Mesenchymal stem cell (in vitro differentiated cells and primary cell): Measurements from ENCODE around the gene UBFD1.

ENCODE experiments used
- DNase-seq: peaks from one replicate; pipeline ENCODE4 v3.0.0-alpha.2; 2013
- H2AFZ ChIP-seq: one replicate; pipeline ENCODE4 v1.6.1; 2013; ENCODE audit warnings: low read depth, mild to moderate bottlenecking, control low read depth, inconsistent platforms, low read length, moderate library complexity
- H2AK5ac ChIP-seq: 2 replicates; pipeline ENCODE4 v1.6.1; 2013; ENCODE audit warnings: low read length, moderate library complexity, mild to moderate bottlenecking, inconsistent platforms; ENCODE audit not compliant: severe bottlenecking
- H2BK120ac ChIP-seq: one replicate; pipeline ENCODE4 v1.6.1; 2013; ENCODE audit warnings: low read depth, mild to moderate bottlenecking, inconsistent platforms, low read length, moderate library complexity
- H2BK12ac ChIP-seq, 2 experiments: one replicate each; pipeline ENCODE4 v1.6.1; 2013; ENCODE audit warnings: inconsistent platforms in 2 of 2, low read length in 2 of 2, mild to moderate bottlenecking in 2 of 2, moderate library complexity in 2 of 2, control low read depth in 1 of 2
- H2BK15ac ChIP-seq: one replicate; pipeline ENCODE4 v1.6.1; 2013; ENCODE audit warnings: mild to moderate bottlenecking, low read depth, inconsistent platforms; ENCODE audit not compliant: poor library complexity, severe bottlenecking
- H2BK5ac ChIP-seq: 2 replicates; pipeline ENCODE4 v1.6.1; 2013; ENCODE audit warnings: low read depth, mild to moderate bottlenecking, low read length, control low read depth, inconsistent platforms; ENCODE audit not compliant: poor library complexity, severe bottlenecking
- H3K14ac ChIP-seq, 2 experiments: one replicate each; pipeline ENCODE4 v1.6.1; 2013; ENCODE audit warnings: inconsistent platforms in 2 of 2, low read length in 2 of 2, control low read depth in 1 of 2, mild to moderate bottlenecking in 1 of 2, moderate library complexity in 1 of 2
- H3K18ac ChIP-seq, 2 experiments: one replicate each; pipeline ENCODE4 v1.6.1; 2013; ENCODE audit warnings: inconsistent platforms in 2 of 2, low read length in 2 of 2, control low read depth in 1 of 2, low read depth in 1 of 2, mild to moderate bottlenecking in 1 of 2
- H3K23ac ChIP-seq, 2 experiments: one replicate each; pipeline ENCODE4 v1.6.1; 2013; ENCODE audit warnings: inconsistent platforms in 2 of 2, low read length in 2 of 2, mild to moderate bottlenecking in 2 of 2, moderate library complexity in 2 of 2, control low read depth in 1 of 2
- H3K27ac ChIP-seq: 2 replicates; pipeline ENCODE4 v1.5.1; 2013; ENCODE audit warnings: mild to moderate bottlenecking, moderate library complexity, low read length, control low read depth, inconsistent platforms; ENCODE audit not compliant: poor library complexity, severe bottlenecking
- H3K27me3 ChIP-seq, 2 experiments: 2 replicates each; pipeline versions ENCODE4 v1.6.1 to v1.7.0; 2013; ENCODE audit warnings: low read length in 2 of 2, mild to moderate bottlenecking in 2 of 2, moderate library complexity in 2 of 2, control low read depth in 1 of 2, inconsistent platforms in 1 of 2; ENCODE audit not compliant: control insufficient read depth in 1 of 2, insufficient read depth in 1 of 2
- H3K36me3 ChIP-seq, 2 experiments: 2 replicates each; pipeline versions ENCODE4 v1.6.1 to v1.7.0; 2013; ENCODE audit warnings: low read length in 2 of 2, control low read depth in 1 of 2, inconsistent platforms in 1 of 2, low read depth in 1 of 2, mild to moderate bottlenecking in 1 of 2; ENCODE audit not compliant: insufficient read depth in 2 of 2, control insufficient read depth in 1 of 2
- H3K4ac ChIP-seq, 2 experiments: one replicate each; pipeline ENCODE4 v1.6.1; 2013; ENCODE audit warnings: inconsistent platforms in 2 of 2, low read length in 2 of 2, mild to moderate bottlenecking in 2 of 2, moderate library complexity in 2 of 2, control low read depth in 1 of 2, low read depth in 1 of 2
- H3K4me1 ChIP-seq: 2 replicates; pipeline ENCODE4 v1.6.1; 2013; ENCODE audit warnings: low read depth, low read length, control low read depth; ENCODE audit not compliant: control insufficient read depth, insufficient read depth
- H3K4me2 ChIP-seq: 2 replicates; pipeline ENCODE4 v1.6.1; 2013; ENCODE audit warnings: low read length, mild to moderate bottlenecking, inconsistent platforms; ENCODE audit not compliant: poor library complexity, severe bottlenecking
- H3K4me3 ChIP-seq, 2 experiments: 2 replicates each; pipeline versions ENCODE4 v1.5.1 to v1.7.0; 2013; ENCODE audit warnings: low read length in 2 of 2, mild to moderate bottlenecking in 2 of 2, control low read depth in 1 of 2, low read depth in 1 of 2; ENCODE audit not compliant: insufficient read depth in 1 of 2
- H3K79me1 ChIP-seq: replicated peaks from 2 replicates; pipeline ENCODE4 v1.6.1; 2013; ENCODE audit warnings: mild to moderate bottlenecking, control low read depth, low read length, inconsistent platforms; ENCODE audit not compliant: poor library complexity, severe bottlenecking
- H3K9ac ChIP-seq: 2 replicates; pipeline ENCODE4 v1.7.0; 2013; ENCODE audit warnings: mild to moderate bottlenecking, low read length, moderate library complexity
- H3K9me3 ChIP-seq: 2 replicates; pipeline ENCODE4 v1.7.0; 2013; ENCODE audit warnings: mild to moderate bottlenecking, low read length; ENCODE audit not compliant: control insufficient read depth
- H4K8ac ChIP-seq: one replicate; pipeline ENCODE4 v1.6.1; 2013; ENCODE audit warnings: inconsistent platforms, mild to moderate bottlenecking, low read length, moderate library complexity
- H4K91ac ChIP-seq: one replicate; pipeline ENCODE4 v1.6.1; 2013; ENCODE audit warnings: mild to moderate bottlenecking, low read length, inconsistent platforms
- WGBS: methylation state at CpG from one replicate; pipeline ENCODE4 v1.1.7; 2013; ENCODE audit warnings: mixed read lengths; 5-methylcytosine and 5-hydroxymethylcytosine counted together

The UBFD1 gene

DNA sequence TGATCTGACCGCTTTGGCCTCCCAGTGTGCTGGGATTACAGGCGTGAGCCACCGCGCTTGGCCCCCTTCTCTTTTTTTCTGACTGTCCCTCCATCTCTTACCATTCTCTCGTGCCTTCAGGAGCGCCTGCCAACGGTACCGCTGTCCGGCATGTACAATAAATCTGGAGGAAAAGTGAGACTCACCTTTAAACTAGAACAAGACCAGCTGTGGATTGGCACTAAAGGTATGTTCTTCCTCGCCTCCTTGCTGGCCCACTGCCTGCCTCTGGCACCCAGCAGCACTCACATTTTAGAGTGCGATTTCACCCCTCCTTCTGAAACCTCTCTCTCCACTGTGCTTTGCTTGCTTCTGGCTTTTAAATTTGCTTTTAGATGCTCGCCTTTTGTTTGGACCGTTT lies 5.0 kb downstream of the UBFD1 start:
- peaks cover 49 to 84% of the 10 kb centered on the region in 2 experiments for H3K36me3 ChIP-seq
- H3K9ac ChIP-seq = no peak overlapping the region
- no peak for DNase-seq
- no peak overlapping the region for H2BK120ac ChIP-seq
- no peak overlapping the region for H2AK5ac ChIP-seq
- H3K23ac ChIP-seq = no peak overlapping the region
- no peak overlapping the region for H4K91ac ChIP-seq
- no peak overlapping the region for H3K4ac ChIP-seq
- H4K8ac ChIP-seq = no peak overlapping the region
- H3K9me3 ChIP-seq = no peaks in the 10 kb centered on the region
- H3K4me2 ChIP-seq = no peak overlapping the region
- H3K79me1 ChIP-seq = peaks cover 43% of the 10 kb centered on the region
- no peak overlapping the region for H2BK5ac ChIP-seq
- no peak overlapping the region for H2AFZ ChIP-seq
- H3K4me1 ChIP-seq = no peaks in the 10 kb centered on the region
- H3K4me3 ChIP-seq = no peak overlapping the region
- no peak overlapping the region for H3K18ac ChIP-seq
- 97% methylated on average over 13 of the region's 13 CpGs for WGBS
- H2BK15ac ChIP-seq = no peak overlapping the region
- H3K27me3 ChIP-seq = no peaks in the 10 kb centered on the region
- H3K27ac ChIP-seq = no peak overlapping the region
- H2BK12ac ChIP-seq = no peak overlapping the region
- no peak overlapping the region for H3K14ac ChIP-seq

DNA sequence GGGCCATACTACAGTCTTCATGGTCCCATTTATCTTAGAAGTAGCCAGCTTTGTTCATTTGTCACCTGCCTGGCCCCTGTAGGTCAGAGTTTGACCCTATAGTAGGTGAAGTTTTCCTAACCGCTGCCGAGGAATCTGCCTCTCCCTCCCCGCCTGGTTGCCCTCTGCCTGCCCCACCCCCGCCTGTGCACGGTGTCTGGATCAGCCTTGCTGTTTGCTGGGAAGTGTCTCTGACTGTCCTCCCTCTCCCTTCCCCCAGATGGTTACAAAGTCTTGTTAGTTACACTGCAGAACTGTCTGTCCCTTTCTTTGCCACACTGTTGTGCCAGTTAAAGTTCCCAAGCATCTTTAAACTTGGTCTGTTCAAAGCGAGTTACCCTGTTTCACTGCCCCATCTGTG lies 5.7 kb downstream of the UBFD1 start:
- Histone ChIP-seq H3K4me2 (no peak overlapping the region), H3K9me3 (no peaks in the 10 kb centered on the region), H3K9ac (no peak overlapping the region), H3K14ac (no peak overlapping the region), H3K36me3 (peaks cover 55 to 91% of the 10 kb centered on the region in 2 experiments), H4K91ac (no peak overlapping the region), H4K8ac (no peak overlapping the region), H2BK120ac (no peak overlapping the region), H2AK5ac (no peak overlapping the region), H3K23ac (no peak overlapping the region), H3K4me3 (no peak overlapping the region), H2BK5ac (no peak overlapping the region), H3K27ac (no peak overlapping the region), H2AFZ (no peak overlapping the region), H3K79me1 (peaks cover 47% of the 10 kb centered on the region), H2BK15ac (no peak overlapping the region), H3K27me3 (no peaks in the 10 kb centered on the region), H3K18ac (no peak overlapping the region), H3K4me1 (no peaks in the 10 kb centered on the region), H3K4ac (no peak overlapping the region), H2BK12ac (no peak overlapping the region)
- DNase-seq = no peak
- 93% methylated on average over 6 of the region's 6 CpGs for WGBS

DNA sequence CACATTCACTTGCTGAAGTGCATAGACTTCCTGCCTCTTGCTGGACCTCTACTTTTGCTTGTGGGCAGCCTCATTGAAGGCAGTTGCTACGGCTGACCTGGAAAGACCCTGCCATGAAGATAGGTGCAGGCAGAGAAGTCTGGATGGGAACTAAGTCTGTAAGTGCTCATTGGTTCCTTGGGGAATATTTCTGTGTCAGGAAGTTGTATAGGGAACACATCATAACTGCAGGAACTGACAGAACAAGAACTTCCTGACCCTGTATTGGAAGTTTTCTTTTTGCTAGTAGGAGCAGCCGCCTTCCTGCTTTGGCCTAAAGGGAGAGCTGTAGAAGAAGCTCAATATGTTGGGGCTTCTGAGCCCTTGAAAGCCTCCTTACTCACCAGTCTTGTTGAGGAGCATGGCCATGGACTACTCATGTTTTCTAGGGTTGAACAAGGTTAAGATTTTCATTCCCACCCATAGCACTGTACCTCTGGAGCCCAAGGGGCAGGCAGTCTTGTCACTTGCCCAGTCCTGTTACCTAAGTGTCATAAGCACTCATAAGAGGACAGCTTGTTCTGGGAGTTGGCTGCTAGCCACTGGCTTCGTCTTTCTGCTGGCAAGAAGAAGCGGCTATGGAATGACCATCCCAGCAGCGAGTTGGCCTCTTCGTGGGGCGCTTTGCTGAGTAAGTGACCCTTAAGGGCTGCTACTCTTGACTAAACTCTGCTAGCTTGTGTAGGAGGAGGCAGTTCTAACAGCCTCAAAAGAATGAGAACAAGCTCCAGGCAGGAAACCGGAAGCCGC lies 7.2 kb downstream of the UBFD1 start:
- H3K79me1 ChIP-seq = peaks cover 47% of the 10 kb centered on the region
- H4K91ac ChIP-seq = no peak overlapping the region
- no peak overlapping the region for H2BK12ac ChIP-seq
- no peak overlapping the region for H2BK5ac ChIP-seq
- H3K18ac ChIP-seq = no peak overlapping the region
- no peak overlapping the region for H3K27ac ChIP-seq
- no peak overlapping the region for H2BK120ac ChIP-seq
- H2BK15ac ChIP-seq = no peak overlapping the region
- no peak overlapping the region for H2AFZ ChIP-seq
- H3K23ac ChIP-seq = no peak overlapping the region
- no peak overlapping the region for H2AK5ac ChIP-seq
- peak overlapping the region; percentile 4 for H3K9ac ChIP-seq
- no peak overlapping the region for H4K8ac ChIP-seq
- peaks cover 59 to 99% of the 10 kb centered on the region in 2 experiments for H3K36me3 ChIP-seq
- no peak overlapping the region for H3K4me3 ChIP-seq
- H3K9me3 ChIP-seq = no peaks in the 10 kb centered on the region
- H3K14ac ChIP-seq = no peak overlapping the region
- WGBS = 98% methylated on average over 9 of the region's 9 CpGs
- H3K4me1 ChIP-seq = no peaks in the 10 kb centered on the region
- no peaks in the 10 kb centered on the region for H3K27me3 ChIP-seq
- no peak overlapping the region for H3K4ac ChIP-seq
- no peak overlapping the region for H3K4me2 ChIP-seq
- DNase-seq = no peak

DNA sequence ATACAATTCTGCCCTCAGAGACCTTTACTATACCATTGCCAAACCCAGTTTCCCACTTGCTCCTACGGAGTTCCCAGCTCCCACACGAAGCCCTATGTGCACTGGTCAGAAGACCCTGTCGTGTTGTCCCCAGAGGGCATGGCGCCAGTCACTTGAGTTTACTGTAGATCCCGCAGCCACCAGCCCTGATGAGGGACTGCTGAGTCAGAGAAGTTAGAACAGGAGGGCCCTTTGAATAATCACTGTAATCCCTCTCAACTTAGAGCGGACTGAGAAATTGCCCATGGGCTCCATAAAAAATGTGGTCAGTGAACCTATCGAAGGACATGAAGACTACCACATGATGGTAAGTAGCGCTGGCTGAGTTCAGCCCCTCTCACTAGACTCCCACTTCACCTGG lies 9.2 kb downstream of the UBFD1 start:
- no peak for DNase-seq
- Histone ChIP-seq H3K14ac (no peak overlapping the region), H4K91ac (no peak overlapping the region), H3K36me3 (peaks cover 68 to 99% of the 10 kb centered on the region in 2 experiments), H3K9ac (no peak overlapping the region), H3K27me3 (no peaks in the 10 kb centered on the region), H2BK5ac (no peak overlapping the region), H3K27ac (no peak overlapping the region), H2AFZ (no peak overlapping the region), H3K4me1 (no peaks in the 10 kb centered on the region), H2AK5ac (no peak overlapping the region), H3K18ac (no peak overlapping the region), H2BK12ac (no peak overlapping the region), H3K79me1 (peaks cover 42% of the 10 kb centered on the region), H2BK120ac (no peak overlapping the region), H4K8ac (no peak overlapping the region), H3K9me3 (no peaks in the 10 kb centered on the region), H3K4me3 (no peak overlapping the region), H3K4me2 (no peak overlapping the region), H3K23ac (no peak overlapping the region), H2BK15ac (no peak overlapping the region), H3K4ac (no peak overlapping the region)
- 96% methylated on average over 8 of the region's 8 CpGs for WGBS
